T-helper 17 cell (primary cell): ENCODE measurements around the gene CCDC158. TPM values are rescaled to one million over a fixed set of nuclear protein-coding genes. Genes with fewer than 3 reads are reported as not detected.
"Not testable (repeated sequence)": the region's sequence is repeated elsewhere in the genome, so short reads cannot be mapped to it uniquely, and the experiment has no call there.

ENCODE experiments used
- ATAC-seq: fragments of 150-1000 bp; cut with Tn5 transposase; 2 replicates; pipeline ENCODE4 v1.10.0; 2021; ENCODE audit warnings: mild to moderate bottlenecking, moderate library complexity
- DNase-seq, 3 donors: peaks; one replicate each; pipeline versions ENCODE4 v3.0.0 to v3.0.0-alpha.2; 2020 to 2021
- H3K9me3 ChIP-seq: one replicate; pipeline ENCODE4 v1.7.0; 2013; ENCODE audit warnings: low read length, mild to moderate bottlenecking; ENCODE audit not compliant: control insufficient read depth, poor library complexity, severe bottlenecking
- H3K27ac Mint-ChIP-seq: one replicate; pipeline ENCODE4 v1.8.0; 2022; ENCODE audit warnings: mild to moderate bottlenecking, moderate library complexity, mixed read lengths
- H3K27me3 Mint-ChIP-seq: one replicate; pipeline ENCODE4 v1.8.0; 2022; ENCODE audit warnings: mixed read lengths
- H3K36me3 Mint-ChIP-seq: one replicate; pipeline ENCODE4 v1.8.0; 2022; ENCODE audit warnings: low read depth, mixed read lengths
- H3K4me1 Mint-ChIP-seq: one replicate; pipeline ENCODE4 v1.8.0; 2022; ENCODE audit warnings: mild to moderate bottlenecking, mixed read lengths
- H3K4me3 Mint-ChIP-seq: one replicate; pipeline ENCODE4 v1.8.0; 2022; ENCODE audit warnings: mild to moderate bottlenecking, moderate library complexity, mixed read lengths
- total RNA-seq, 4 donors: library from RNA in 2 of 4; stranded (reverse) in 2 of 4; gene quantifications; one replicate each; pipeline ENCODE4 v1.2.3 and lab custom pipeline; 2022 to 2026

CCDC158 gene
- total RNA-seq (not detected), total RNA-seq (lab: John Stamatoyannopoulos, UW) (0 to 0.23 reads per million in 2 donors)

DNA sequence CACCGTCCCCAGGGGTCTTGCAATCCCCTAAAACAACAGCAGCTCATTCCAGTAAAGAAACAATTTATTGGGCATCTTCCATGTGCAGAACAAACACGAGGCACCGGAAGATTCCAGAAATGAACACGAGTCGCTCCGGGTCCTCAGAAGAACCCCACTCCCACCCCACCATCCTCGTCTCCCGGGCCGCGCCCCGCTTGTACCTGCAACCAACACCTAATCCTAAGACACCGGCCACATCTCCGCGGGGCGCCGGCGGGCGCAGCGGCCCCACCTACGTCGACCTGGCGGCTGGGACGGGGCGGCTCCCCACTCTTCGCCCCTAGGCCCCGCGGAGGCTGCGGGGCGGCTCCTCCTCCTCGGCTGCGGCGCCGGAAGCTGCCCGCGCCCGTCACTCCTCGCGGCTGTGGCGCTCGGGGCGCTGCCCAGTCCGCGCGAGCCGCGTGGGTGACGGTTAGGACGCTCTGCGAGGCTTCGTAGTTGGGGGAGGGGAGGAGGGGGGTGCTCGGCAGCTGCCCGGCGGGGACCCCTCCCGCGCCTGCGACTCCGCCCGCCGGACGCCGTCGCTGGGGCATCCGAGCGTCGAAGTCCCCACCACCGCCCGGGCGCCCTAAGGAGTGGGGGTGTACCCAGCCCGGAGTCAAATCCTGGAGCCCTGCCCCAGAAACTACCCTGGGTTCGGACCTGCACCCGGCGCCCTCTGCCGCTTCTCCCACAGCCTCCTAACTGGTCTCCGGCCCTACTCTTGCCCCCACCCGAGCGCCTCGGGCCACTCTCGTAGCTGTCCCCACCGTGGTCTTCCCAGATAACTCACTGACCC lies at the start of gene CCDC158:
TSS of gene CCDC158 (minus strand) at position 380 of the 820 bp plus-strand sequence. CDS start 17,934 bp downstream, outside the sequence.
- H3K27me3 Mint-ChIP-seq, result peaks cover 60% of the 10 kb centered on the region
- peaks cover 2% of the 10 kb centered on the region for H3K36me3 Mint-ChIP-seq
- DNase-seq (no peak), ATAC-seq (peak; percentile 48)
- peaks cover 10% of the 10 kb centered on the region for H3K4me1 Mint-ChIP-seq
- H3K9me3 ChIP-seq, result no peaks in the 10 kb centered on the region
- H3K4me3 Mint-ChIP-seq, result peak within 1 kb of the TSS; percentile 80
- H3K27ac Mint-ChIP-seq, result no peak within 1 kb of the TSS

DNA sequence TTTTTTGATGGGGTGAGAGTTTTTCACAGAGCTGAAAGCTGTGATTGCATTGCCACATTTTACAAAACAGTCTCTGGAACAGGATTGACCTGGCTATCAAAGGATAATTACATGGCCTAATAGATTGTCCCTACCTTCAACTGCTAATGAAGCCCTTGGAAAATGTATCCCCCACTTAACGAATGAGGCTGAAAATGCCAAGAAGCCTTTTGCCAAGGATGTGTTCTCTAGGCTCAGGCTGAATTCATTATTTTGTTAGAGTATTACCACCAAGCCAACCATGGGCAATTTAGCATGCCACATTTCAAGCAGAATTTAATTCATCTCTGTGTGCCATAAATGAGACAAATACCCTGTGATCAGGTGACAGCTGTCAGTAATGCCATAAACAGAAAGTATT lies 49.6 kb upstream of the CCDC158 start:
- no peaks in the 10 kb centered on the region for H3K4me1 Mint-ChIP-seq
- ATAC-seq (no peak), DNase-seq (no peak)
- H3K9me3 ChIP-seq, result no peaks in the 10 kb centered on the region
- no peaks in the 10 kb centered on the region for H3K36me3 Mint-ChIP-seq
- no peak overlapping the region for H3K27ac Mint-ChIP-seq
- H3K4me3 Mint-ChIP-seq, result no peak overlapping the region
- peaks cover 14% of the 10 kb centered on the region for H3K27me3 Mint-ChIP-seq

DNA sequence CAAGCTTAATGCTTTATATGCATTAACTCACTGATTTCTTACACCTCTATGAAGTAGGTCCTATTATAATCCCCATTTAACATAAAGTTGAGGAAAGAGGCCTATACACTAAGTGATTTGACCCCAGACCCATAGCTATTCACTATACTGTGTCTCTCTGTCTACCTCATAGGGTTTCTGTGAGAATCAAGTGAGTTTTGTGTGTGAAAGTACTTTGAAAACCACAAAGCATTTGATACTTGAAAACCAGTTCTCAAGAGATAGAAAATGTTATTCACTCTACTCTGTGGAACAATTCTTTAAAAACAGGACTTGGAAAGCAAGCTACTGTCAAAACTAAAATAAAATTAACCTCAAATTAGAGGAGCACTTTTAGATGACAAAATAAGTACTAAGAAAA lies 49.1 kb upstream of the CCDC158 start:
- Mint-ChIP-seq H3K4me3 (no peak overlapping the region), H3K27ac (no peak overlapping the region), H3K27me3 (peaks cover 14% of the 10 kb centered on the region), H3K4me1 (no peaks in the 10 kb centered on the region), H3K36me3 (no peaks in the 10 kb centered on the region)
- no peak for ATAC-seq
- no peaks in the 10 kb centered on the region for H3K9me3 ChIP-seq
- no peak for DNase-seq

DNA sequence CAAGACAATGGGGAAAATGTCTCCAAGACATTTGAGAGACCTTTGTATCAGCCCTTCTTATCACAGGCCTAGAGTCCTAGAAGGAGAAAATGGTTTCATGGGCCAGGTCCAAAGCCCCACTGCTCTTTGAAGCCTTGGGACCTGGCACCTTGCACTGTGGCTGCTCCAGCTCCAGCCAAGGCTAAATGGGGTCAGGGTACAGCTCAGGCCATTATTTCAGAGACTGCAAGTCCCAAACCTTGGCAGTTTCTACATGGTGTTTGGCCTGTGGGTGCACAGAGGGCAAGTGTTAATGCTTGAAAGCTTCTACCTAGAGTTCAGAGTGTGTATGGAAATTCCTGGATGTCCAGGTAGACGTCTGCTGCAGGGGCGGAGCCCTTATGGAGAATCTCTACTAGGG lies 42.6 kb upstream of the CCDC158 start:
- Mint-ChIP-seq H3K36me3 (no peaks in the 10 kb centered on the region), H3K4me3 (no peak overlapping the region), H3K27ac (no peak overlapping the region), H3K27me3 (peaks cover 8% of the 10 kb centered on the region), H3K4me1 (no peaks in the 10 kb centered on the region)
- no peak for DNase-seq
- H3K9me3 ChIP-seq, result peaks cover 2% of the 10 kb centered on the region
- no peak for ATAC-seq

DNA sequence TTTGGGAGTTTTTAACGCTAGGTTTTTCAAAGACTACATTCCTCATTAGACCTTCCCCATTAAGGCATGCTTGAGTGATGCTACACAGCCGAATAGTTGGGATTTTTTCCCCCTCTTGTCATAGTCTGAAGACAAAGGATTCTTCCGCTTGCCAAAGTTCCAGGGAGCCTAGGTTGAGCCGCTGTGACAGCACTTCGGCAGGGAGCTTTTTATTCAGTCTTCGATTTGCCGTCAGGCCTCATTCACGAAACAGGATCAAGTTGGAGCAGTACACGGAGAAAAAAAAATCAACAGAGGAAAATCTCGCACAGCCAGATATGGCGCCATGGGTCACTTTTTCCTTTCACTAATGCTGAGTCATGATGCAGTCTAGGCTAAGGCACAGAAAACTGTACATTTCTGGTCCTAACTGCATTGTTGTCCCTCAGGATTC lies 38.4 kb upstream of the CCDC158 start:
- Mint-ChIP-seq H3K36me3 (no peaks in the 10 kb centered on the region), H3K27me3 (peaks cover 23% of the 10 kb centered on the region), H3K4me3 (no peak overlapping the region), H3K27ac (no peak overlapping the region), H3K4me1 (no peaks in the 10 kb centered on the region)
- peaks cover 2% of the 10 kb centered on the region for H3K9me3 ChIP-seq
- no peak for ATAC-seq
- no peak for DNase-seq

DNA sequence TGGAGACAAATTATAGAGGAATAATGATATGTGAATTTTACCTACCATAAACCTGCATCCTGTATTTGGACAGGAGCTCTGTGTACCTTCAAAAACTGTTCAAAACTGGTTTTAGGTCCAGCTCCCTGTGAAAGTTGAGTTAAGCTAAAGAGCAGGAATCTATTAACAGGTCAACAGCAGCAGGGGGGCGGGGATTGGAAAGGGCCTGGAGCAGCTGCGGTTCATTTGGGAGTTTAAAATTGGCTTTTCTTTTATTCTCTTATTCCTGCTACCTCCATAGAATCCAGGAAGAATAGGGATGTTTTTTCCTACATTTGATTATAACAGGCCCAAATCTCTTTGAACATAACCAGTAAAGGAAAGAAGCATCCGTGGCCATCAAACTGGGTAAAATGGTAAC lies 37.9 kb upstream of the CCDC158 start:
- Mint-ChIP-seq H3K27ac (no peak overlapping the region), H3K4me3 (no peak overlapping the region), H3K36me3 (no peaks in the 10 kb centered on the region), H3K4me1 (no peaks in the 10 kb centered on the region), H3K27me3 (peaks cover 28% of the 10 kb centered on the region)
- DNase-seq (no peak), ATAC-seq (no peak)
- H3K9me3 ChIP-seq, result no peaks in the 10 kb centered on the region

DNA sequence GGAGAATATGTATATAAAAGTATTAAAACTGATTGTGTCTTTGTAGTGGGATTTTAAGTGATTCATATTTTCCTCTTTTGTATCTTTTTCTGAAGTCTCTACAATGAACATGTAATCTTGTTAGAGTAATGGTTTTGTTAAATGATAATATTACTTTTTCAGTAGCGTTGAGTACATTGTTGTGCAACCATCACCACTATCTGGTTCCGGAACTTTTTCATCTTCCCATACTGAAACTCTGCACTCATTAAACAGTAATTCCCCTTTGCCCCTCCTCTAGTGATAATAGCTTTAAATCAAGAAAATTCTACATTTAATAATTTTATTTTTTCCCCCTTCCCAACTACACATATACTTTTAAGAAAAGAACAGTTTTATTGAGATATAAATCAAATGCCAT lies 37.4 kb upstream of the CCDC158 start:
- H3K9me3 ChIP-seq, result no peaks in the 10 kb centered on the region
- no peak overlapping the region for H3K27ac Mint-ChIP-seq
- no peak for ATAC-seq
- peaks cover 33% of the 10 kb centered on the region for H3K27me3 Mint-ChIP-seq
- no peaks in the 10 kb centered on the region for H3K4me1 Mint-ChIP-seq
- no peaks in the 10 kb centered on the region for H3K36me3 Mint-ChIP-seq
- DNase-seq, result no peak
- H3K4me3 Mint-ChIP-seq, result no peak overlapping the region

DNA sequence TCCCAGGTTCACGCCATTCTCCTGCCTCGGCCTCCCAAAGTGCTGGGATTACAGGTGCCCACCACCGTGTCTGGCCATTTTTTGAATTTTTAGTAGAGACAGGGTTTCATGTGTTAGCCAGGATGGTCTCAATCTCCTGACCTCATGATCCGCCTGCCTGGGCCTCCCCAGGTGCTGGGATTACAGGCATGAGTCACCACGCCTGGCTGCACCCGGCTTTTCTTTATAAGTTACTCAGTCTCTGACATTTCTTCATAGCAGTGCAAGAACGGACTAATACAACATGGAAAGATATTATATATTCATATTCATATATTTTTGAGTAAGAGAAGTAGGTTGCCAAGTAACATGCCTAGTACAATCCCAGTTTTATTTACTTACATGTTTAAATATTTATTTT lies 36.9 kb upstream of the CCDC158 start:
- no peaks in the 10 kb centered on the region for H3K4me1 Mint-ChIP-seq
- H3K36me3 Mint-ChIP-seq, result no peaks in the 10 kb centered on the region
- H3K9me3 ChIP-seq, result no peaks in the 10 kb centered on the region
- peaks cover 33% of the 10 kb centered on the region for H3K27me3 Mint-ChIP-seq
- no peak overlapping the region for H3K27ac Mint-ChIP-seq
- H3K4me3 Mint-ChIP-seq, result no peak overlapping the region
- DNase-seq (no peak), ATAC-seq (no peak)

DNA sequence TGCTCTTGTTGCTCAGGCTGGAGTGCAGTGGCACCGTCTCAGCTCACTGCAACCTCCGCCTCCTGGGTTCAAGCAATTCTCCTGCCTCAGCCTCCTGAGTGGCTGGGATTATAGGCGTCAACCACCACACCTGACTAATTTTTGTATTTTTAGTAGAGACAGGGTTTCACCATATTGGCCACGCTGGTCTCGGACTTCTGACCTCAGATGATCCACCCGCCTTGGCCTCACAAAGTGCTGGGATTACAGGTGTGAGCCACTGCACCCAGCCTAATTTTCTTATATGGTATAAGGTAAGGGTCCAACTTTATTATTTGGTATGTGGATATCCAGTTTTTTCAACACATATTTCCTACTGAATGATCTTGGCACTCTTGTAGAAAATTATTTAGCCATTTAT lies 33.1 kb upstream of the CCDC158 start:
- H3K36me3 Mint-ChIP-seq, DNase-seq, ATAC-seq, H3K4me3 Mint-ChIP-seq, H3K27ac Mint-ChIP-seq, H3K4me1 Mint-ChIP-seq, H3K9me3 ChIP-seq: not testable (repeated sequence)
- peaks cover 42% of the 10 kb centered on the region for H3K27me3 Mint-ChIP-seq

DNA sequence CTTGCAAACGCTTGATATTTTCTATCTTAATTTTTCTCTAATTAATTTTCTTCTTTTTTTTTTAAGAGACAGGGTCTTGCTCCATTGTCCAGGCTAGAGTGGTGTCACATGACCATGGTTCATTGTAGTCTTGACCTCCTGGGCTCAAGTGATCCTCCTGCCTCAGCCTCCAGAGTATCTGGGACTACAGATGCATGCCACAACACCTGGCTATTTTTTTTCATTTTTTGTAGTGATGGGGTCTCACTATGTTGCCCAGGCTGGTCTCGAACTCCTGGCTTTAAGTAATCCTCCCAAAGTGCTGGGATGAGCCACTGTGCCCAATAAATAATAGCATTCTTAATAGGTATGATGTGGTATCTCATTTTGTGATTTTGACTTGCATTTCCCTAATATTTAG lies 32.3 kb upstream of the CCDC158 start:
- H3K27me3 Mint-ChIP-seq, result peaks cover 46% of the 10 kb centered on the region
- H3K4me3 Mint-ChIP-seq, result no peak overlapping the region
- no peaks in the 10 kb centered on the region for H3K9me3 ChIP-seq
- DNase-seq (no peak), ATAC-seq (no peak)
- no peaks in the 10 kb centered on the region for H3K36me3 Mint-ChIP-seq
- H3K4me1 Mint-ChIP-seq, result no peaks in the 10 kb centered on the region
- H3K27ac Mint-ChIP-seq, result no peak overlapping the region

DNA sequence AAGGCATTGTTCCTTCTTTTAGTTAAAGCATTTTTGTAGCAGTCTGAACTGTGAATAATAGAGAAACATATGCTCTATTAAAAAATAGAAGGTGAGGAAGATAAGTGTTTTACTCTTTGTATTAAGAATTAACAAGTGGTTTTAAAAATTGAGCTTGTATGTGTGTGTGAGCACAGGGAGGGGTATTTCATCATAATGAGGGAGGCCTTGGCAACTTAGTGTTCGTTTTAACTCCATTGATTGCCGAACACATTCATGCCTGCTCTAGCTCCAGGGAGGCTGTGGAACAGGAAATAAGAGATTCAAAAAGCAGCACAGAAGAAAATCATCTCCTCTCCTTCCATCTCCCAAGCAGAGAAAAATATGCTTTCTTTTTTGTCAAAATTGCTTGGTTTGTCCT lies 28.9 kb upstream of the CCDC158 start:
- H3K27me3 Mint-ChIP-seq, result peaks cover 52% of the 10 kb centered on the region
- no peak for ATAC-seq
- H3K4me1 Mint-ChIP-seq, result no peaks in the 10 kb centered on the region
- H3K36me3 Mint-ChIP-seq, result no peaks in the 10 kb centered on the region
- no peaks in the 10 kb centered on the region for H3K9me3 ChIP-seq
- DNase-seq, result no peak
- no peak overlapping the region for H3K4me3 Mint-ChIP-seq
- no peak overlapping the region for H3K27ac Mint-ChIP-seq

DNA sequence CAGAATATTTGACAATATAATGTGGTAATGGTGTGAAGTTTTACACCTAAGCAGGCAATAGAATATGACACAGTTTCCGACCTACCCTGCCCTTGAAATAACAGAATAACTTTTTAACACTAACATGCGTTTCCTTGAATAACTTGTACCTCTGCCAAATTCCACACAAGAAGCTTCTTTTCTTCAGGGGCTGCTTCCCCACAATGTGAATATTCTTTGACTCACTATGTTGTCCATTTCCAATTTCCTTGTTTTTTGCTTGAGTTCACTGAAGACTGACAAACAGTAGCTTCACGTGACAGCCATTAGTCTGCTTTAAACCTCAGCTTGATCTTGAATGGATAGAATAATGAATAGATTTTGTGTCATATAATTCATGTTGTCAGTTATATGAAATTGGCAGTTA lies 28.4 kb upstream of the CCDC158 start:
- Mint-ChIP-seq H3K4me3 (no peak overlapping the region), H3K27me3 (peaks cover 49% of the 10 kb centered on the region)
- no peak for ATAC-seq

DNA sequence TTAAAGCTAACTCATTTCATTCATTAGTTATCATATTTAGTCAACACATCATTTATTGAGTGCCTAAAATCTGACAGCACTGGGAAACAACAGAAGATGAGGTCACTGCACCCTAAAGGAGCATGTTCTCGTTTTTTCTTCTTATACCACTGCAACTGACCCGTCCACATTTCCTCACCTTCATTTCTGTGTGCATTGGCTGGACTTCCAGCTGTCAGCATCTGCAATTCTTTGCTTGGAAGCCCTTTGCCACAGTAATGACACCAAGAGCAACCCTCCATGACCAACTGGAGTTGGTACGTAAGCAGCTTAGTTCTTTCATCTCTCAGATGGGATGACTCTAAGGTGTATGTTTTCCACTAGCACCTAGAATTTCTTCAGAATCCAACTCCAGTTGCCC lies 27.3 kb upstream of the CCDC158 start:
- no peaks in the 10 kb centered on the region for H3K9me3 ChIP-seq
- H3K27ac Mint-ChIP-seq, result no peak overlapping the region
- DNase-seq (no peak), ATAC-seq (no peak)
- H3K27me3 Mint-ChIP-seq, result peaks cover 38% of the 10 kb centered on the region
- H3K36me3 Mint-ChIP-seq, result no peaks in the 10 kb centered on the region
- H3K4me1 Mint-ChIP-seq, result no peaks in the 10 kb centered on the region
- H3K4me3 Mint-ChIP-seq, result no peak overlapping the region

More for the DNA sequence above, 28.4 kb upstream of the CCDC158 start:
- H3K9me3 ChIP-seq, result no peaks in the 10 kb centered on the region
- no peak overlapping the region for H3K27ac Mint-ChIP-seq
- no peak for DNase-seq
- H3K4me1 Mint-ChIP-seq, result no peaks in the 10 kb centered on the region
- no peaks in the 10 kb centered on the region for H3K36me3 Mint-ChIP-seq

DNA sequence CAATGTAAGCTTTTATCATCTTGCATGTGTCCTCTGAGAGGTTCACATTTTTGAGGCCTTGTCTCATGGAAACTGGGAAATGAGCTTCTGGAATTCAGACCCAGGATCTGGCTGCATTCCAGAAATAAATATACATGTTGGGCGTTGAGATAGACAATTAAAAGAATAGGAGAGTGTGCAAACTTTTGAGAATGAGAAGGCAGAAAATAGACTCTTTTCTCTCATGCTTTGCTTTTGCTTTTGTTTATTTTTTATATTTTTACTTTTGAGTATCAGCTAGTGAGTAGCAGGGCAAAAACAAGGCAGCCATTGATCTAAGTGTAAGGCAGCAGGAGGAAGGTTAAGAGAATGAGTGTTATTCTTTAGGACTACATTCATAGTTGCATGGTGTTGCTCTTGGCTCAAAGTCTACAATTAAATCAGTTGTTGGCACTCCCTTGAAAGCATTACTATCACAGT lies 26.5 kb upstream of the CCDC158 start:
- H3K27ac Mint-ChIP-seq, result no peak overlapping the region
- H3K36me3 Mint-ChIP-seq, result no peaks in the 10 kb centered on the region
- no peak for DNase-seq
- no peak for ATAC-seq
- no peak overlapping the region for H3K4me3 Mint-ChIP-seq
- H3K27me3 Mint-ChIP-seq, result peaks cover 37% of the 10 kb centered on the region
- H3K9me3 ChIP-seq, result no peaks in the 10 kb centered on the region
- H3K4me1 Mint-ChIP-seq, result no peaks in the 10 kb centered on the region
